ENCODE data around the gene RAD51B.

- TF ChIP-seq CTCF (IDR thresholded peaks at IDR 0.05) = no peak
- no peak for TF ChIP-seq POLR2AphosphoS5 (IDR thresholded peaks at IDR 0.05)
- TF ChIP-seq POLR2A (IDR thresholded peaks at IDR 0.05) = no peak
- TF ChIP-seq EP300 (IDR thresholded peaks at IDR 0.05) = no peak
These were observed 399.8 kb downstream of the RAD51B start for GRCh38 chr14:68219407-68219806.
